PC-9 (cell line): ENCODE results near the gene REV1.

Experiments used
- EZH2 ChIP-seq: fragments of 200-600 bp; sonication (generic); IDR thresholded peaks from 2 replicates; pipeline ENCODE4 v1.8.0; 2017; ENCODE audit warnings: antibody characterized with exemption, low read depth
- TF ChIP-seq, protein P1 (sequence below): fragments of 200-600 bp; sonication (generic); conservative IDR thresholded peaks from 2 replicates; pipeline ENCODE4 v1.6.1; 2017; ENCODE audit warnings: mixed run types, antibody characterized with exemption, mild to moderate bottlenecking, moderate library complexity

DNA sequence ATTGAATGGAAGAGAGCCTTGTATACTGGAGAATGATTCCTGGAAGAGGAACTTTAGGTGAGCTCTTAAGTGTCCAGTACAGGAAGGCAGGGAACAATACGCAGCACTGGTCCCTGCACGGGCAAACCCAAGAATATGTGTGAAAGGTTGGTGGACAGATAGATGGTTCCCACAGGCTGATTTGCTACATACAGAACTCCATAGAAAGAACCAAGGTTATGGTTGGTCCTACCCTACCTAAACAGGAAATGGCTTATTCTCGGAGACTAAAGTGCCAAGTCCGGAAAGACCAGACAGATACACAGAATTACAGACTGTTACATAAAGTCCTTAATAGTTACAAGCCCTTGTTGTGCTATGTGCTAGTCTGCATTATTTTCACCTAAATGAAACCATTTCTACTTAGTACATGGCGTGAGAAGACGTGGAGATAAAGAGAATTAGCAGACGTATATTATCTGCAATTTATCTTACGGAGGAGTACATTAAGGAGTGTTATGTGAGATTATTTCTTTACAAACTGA lies 1.2 kb downstream of the REV1 start:
- no peak for TF ChIP-seq EZH2
- TF ChIP-seq, protein P1, sequence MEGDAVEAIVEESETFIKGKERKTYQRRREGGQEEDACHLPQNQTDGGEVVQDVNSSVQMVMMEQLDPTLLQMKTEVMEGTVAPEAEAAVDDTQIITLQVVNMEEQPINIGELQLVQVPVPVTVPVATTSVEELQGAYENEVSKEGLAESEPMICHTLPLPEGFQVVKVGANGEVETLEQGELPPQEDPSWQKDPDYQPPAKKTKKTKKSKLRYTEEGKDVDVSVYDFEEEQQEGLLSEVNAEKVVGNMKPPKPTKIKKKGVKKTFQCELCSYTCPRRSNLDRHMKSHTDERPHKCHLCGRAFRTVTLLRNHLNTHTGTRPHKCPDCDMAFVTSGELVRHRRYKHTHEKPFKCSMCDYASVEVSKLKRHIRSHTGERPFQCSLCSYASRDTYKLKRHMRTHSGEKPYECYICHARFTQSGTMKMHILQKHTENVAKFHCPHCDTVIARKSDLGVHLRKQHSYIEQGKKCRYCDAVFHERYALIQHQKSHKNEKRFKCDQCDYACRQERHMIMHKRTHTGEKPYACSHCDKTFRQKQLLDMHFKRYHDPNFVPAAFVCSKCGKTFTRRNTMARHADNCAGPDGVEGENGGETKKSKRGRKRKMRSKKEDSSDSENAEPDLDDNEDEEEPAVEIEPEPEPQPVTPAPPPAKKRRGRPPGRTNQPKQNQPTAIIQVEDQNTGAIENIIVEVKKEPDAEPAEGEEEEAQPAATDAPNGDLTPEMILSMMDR, result no peak
